Mesodermal cell (in vitro differentiated cells): ENCODE measurements around the gene TEAD1.

ENCODE experiments used
- H3K27ac ChIP-seq: 2 replicates; pipeline ENCODE4 v1.7.0; 2013; ENCODE audit warnings: mild to moderate bottlenecking, low read depth, low read length, moderate library complexity; ENCODE audit not compliant: severe bottlenecking
- H3K36me3 ChIP-seq: 2 replicates; pipeline ENCODE4 v1.7.1; 2013; ENCODE audit warnings: mild to moderate bottlenecking, low read length, moderate library complexity; ENCODE audit not compliant: control insufficient read depth, insufficient read depth
- H3K4me1 ChIP-seq: one replicate; pipeline ENCODE4 v1.7.1; 2013; ENCODE audit warnings: mild to moderate bottlenecking, low read length; ENCODE audit not compliant: insufficient read depth, control insufficient read depth, poor library complexity, severe bottlenecking
- H3K4me3 ChIP-seq: 2 replicates; pipeline ENCODE4 v1.7.0; 2013; ENCODE audit warnings: low read length, control low read depth, mild to moderate bottlenecking; ENCODE audit not compliant: insufficient read depth, poor library complexity, severe bottlenecking; ENCODE audit errors: extremely low read depth
- H3K9me3 ChIP-seq: 2 replicates; pipeline ENCODE4 v1.7.1; 2013; ENCODE audit warnings: mild to moderate bottlenecking, low read length, moderate library complexity; ENCODE audit not compliant: control insufficient read depth
- WGBS, 2 experiments: methylation state at CpG; one replicate each; pipeline ENCODE4 v1.1.5; 2013; ENCODE audit warnings: missing lambda C conversion rate in 2 of 2; ENCODE audit not compliant: insufficient coverage in 2 of 2; 5-methylcytosine and 5-hydroxymethylcytosine counted together

TEAD1 gene

DNA sequence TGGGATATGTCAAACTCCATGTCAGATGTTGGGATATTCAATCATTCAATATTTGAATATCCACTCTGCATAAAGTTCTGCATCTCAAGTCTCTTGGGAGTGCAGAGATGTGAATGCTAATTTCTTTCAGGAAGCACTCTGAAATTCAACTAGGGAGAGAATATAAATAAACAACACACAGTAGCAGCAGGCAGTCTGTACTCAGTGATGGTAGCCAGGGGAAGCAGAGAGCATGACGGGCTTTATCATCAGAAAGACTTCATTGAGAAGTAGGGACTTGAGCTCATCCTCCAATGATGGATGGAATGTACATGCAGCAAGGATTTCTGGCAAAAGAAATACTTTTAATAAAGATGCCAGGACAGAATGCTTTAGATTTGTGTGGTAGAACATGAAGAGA lies 9.8 kb upstream of the TEAD1 start:
- no peaks in the 10 kb centered on the region for H3K36me3 ChIP-seq
- no peak overlapping the region for H3K4me3 ChIP-seq
- H3K27ac ChIP-seq: no peak overlapping the region
- WGBS, 2 experiments: 78 to 91% methylated on average over 1 of the region's 1 CpG
- H3K4me1 ChIP-seq: no peaks in the 10 kb centered on the region
- H3K9me3 ChIP-seq: no peaks in the 10 kb centered on the region

GRCh38 chr11:12666915-12667314 lies 7.3 kb upstream of the TEAD1 start:
- WGBS, 2 experiments: 90% methylated on average over 2 of the region's 3 CpGs; no CpG with 5 or more reads in 1 of the 2 experiments
- Histone ChIP-seq H3K36me3 (no peaks in the 10 kb centered on the region), H3K4me3 (no peak overlapping the region)

GRCh38 chr11:12667646-12668045 lies 6.6 kb upstream of the TEAD1 start:
- H3K4me1 ChIP-seq: no peaks in the 10 kb centered on the region
- WGBS, 2 experiments: 100% methylated on average over 1 of the region's 1 CpG
- H3K36me3 ChIP-seq: no peaks in the 10 kb centered on the region
- H3K27ac ChIP-seq: no peak overlapping the region
- H3K9me3 ChIP-seq: no peaks in the 10 kb centered on the region
- no peak overlapping the region for H3K4me3 ChIP-seq

More at GRCh38 chr11:12666915-12667314, 7.3 kb upstream of the TEAD1 start:
- Histone ChIP-seq H3K27ac (no peak overlapping the region), H3K9me3 (no peaks in the 10 kb centered on the region), H3K4me1 (no peaks in the 10 kb centered on the region)

DNA sequence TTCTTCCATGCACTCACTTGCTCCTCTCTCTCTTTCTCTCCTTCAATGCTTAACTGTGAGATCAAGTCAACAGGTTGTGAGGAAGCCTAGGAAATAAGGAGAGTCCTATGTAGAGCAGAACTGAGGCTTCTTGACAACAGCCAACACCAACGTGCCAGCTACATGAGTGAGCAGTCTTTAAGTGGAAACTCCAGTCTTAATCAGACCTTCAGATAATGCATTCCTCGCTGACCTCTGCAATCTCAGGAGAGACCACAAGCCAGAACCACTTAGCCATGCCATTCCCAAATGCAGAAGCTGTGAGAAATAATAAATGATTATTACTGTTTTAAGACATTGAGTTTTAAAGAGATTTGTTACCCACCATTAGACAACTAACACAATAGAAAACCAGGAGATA lies 6.1 kb upstream of the TEAD1 start:
- H3K36me3 ChIP-seq: no peaks in the 10 kb centered on the region
- H3K9me3 ChIP-seq: no peaks in the 10 kb centered on the region
- WGBS, 2 experiments: 80% methylated on average over 1 of the region's 2 CpGs; no CpG with 5 or more reads in 1 of the 2 experiments
- no peak overlapping the region for H3K27ac ChIP-seq
- no peak overlapping the region for H3K4me3 ChIP-seq
- H3K4me1 ChIP-seq: no peaks in the 10 kb centered on the region

DNA sequence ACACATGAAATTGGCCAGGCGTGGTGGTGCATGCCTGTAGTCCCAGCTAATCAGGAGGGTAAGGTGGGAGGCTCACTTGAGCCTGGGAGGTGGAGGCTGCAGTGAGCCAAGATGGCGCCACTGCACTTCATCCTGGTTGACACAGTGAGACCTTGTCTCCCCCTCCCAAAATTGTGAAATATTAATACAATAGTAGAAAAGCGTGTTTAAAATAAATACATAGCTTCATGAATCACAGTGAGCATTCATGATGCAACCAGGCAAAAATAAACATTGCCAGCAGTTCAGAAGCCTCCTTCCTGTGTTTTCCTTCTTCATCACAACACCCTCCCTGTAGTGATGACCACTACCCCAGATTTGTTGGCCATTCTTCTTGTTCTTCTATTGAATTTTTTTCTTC lies 4.3 kb upstream of the TEAD1 start:
- 86 to 100% methylated on average over 1 of the region's 3 CpGs for WGBS, 2 experiments
- Histone ChIP-seq H3K9me3 (no peaks in the 10 kb centered on the region), H3K36me3 (no peaks in the 10 kb centered on the region), H3K4me3 (no peak overlapping the region), H3K27ac (no peak overlapping the region), H3K4me1 (peaks cover 4% of the 10 kb centered on the region)

GRCh38 chr11:12671370-12671769 lies 2.9 kb upstream of the TEAD1 start:
- WGBS, 2 experiments: 100% methylated on average over 1 of the region's 6 CpGs; no CpG with 5 or more reads in 1 of the 2 experiments
- Histone ChIP-seq H3K4me1 (peaks cover 4% of the 10 kb centered on the region), H3K36me3 (no peaks in the 10 kb centered on the region), H3K4me3 (no peak overlapping the region), H3K27ac (no peak overlapping the region), H3K9me3 (no peaks in the 10 kb centered on the region)

DNA sequence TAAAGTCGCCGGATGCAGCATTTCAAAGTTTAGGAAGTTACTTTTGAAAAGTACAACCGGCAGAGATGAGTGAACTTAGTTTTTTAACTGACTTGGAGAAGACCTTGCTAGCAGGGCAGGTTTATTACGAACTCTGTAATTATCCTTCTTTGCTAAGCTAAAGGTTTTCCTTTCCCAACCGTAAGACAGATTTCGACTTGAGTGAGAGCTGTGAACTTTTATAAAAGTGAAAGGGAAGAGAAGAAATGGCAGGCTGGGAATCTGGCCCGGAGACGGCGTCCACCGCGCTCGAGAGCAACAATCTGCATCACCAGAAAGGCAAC lies 659 bp upstream of the TEAD1 start:
- peak overlapping the region; percentile 60 for H3K4me3 ChIP-seq
- H3K36me3 ChIP-seq: peaks cover 13% of the 10 kb centered on the region
- 57 to 65% methylated on average over 4 to 7 of the region's 12 CpGs for WGBS, 2 experiments
- H3K27ac ChIP-seq: peak overlapping the region; percentile 98
- H3K9me3 ChIP-seq: no peaks in the 10 kb centered on the region
- peaks cover 14% of the 10 kb centered on the region for H3K4me1 ChIP-seq

DNA sequence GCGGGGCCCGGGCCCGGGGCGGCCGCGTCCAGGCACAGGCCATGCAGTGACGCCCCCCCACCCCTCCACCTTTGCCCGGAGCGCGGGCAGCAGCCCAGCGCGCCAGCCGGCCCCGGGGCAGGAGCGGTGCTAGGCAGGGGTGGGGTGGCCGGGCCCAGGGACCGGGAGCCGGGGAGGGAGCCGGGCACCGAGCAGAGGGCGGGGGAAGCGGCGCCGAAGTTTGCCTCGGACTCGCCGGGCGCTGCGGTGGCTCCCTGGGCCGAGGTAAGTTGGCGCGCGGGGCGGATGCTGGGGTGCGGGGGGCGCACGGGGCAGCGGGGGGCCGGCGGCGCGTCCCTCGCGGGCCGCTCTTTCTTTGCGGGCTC lies 332 bp downstream of the TEAD1 start:
- WGBS, 2 experiments: 0% methylated on average over 14 to 22 of the region's 46 CpGs
- no peaks in the 10 kb centered on the region for H3K9me3 ChIP-seq
- peak overlapping the region; percentile 98 for H3K27ac ChIP-seq
- peak overlapping the region; percentile 60 for H3K4me3 ChIP-seq
- peaks cover 16% of the 10 kb centered on the region for H3K36me3 ChIP-seq
- peaks cover 21% of the 10 kb centered on the region for H3K4me1 ChIP-seq

DNA sequence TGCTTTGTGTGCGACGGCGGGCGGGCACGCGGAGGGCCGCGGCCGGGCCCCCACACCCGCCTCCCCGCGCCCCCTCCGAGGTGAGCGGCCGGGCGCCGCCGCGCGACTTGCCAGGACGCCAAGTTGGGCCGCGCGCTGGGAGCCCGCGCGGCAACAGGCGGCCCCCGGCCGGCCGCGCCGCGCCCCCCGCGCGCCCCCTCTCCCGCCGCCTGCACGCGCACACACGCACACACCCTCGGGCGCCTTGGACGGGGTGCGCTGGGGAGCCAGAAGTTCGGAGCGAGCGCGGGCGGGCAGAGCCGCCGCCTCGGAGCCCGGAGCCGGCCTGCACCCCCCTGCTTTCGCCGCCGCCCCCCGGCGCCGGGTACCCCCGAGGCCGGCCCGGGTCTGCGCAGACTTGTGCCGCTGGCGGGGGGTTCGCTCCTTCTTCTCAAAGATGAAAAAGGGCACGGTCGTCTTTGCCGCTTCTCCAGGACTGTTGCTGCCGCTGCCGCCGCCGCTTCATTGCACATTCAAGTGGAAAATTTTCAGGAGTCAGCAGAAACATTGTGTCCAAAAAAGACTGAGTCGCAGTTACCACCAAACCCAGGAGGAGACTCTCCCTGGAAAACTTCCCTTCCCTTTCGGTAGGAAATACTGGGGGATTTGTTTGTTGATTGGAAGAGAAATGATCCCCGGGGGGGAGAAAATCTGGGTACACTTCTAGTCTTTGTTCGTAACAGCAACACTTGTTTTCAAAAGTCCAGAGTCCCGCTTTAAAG lies 895 bp downstream of the TEAD1 start:
- peak overlapping the region; percentile 60 for H3K4me3 ChIP-seq
- WGBS, 2 experiments: 0% methylated on average over 40 to 43 of the region's 81 CpGs
- no peaks in the 10 kb centered on the region for H3K9me3 ChIP-seq
- peaks cover 16% of the 10 kb centered on the region for H3K36me3 ChIP-seq
- H3K4me1 ChIP-seq: peaks cover 26% of the 10 kb centered on the region
- peak overlapping the region; percentile 98 for H3K27ac ChIP-seq

DNA sequence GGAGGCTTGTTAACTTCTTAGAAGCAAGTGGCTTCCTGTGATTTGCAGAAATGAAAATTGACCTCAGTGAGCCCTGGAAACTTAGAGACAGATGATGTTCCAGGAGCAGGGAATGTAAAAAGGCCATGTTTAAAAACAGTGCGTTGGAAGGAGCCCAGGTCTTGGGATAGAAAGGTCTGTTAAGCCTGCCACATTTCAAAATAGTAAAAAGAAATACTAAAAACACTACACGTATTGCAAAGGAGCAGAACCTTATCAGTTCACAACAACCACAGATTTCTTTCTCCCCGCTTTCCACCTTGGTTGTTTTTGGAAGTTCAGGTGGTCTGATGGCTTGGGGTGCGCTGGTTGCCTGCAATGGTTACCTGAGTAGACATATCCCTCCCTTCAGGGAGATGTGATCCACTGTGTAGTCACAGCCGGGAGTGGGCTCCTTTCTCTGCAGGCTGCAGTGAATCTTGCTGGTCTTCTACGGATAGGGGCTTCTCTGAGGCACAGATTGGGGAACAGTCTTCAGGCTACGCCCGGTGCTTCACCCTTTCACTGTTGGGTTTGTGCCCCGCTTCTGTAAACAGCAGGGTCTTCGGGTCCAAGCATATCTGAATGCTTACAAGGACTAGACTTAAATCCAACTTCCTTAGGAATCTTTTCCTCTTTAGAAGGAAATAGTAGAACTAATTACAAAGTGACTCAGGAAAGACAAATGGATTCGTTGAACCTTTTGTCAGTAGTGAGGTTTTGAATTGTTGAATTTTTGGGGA lies 1.9 kb downstream of the TEAD1 start:
- no peaks in the 10 kb centered on the region for H3K9me3 ChIP-seq
- H3K4me3 ChIP-seq: peak overlapping the region; percentile 60
- H3K27ac ChIP-seq: peak overlapping the region; percentile 98
- 5 to 6% methylated on average over 2 to 5 of the region's 11 CpGs for WGBS, 2 experiments
- peaks cover 20% of the 10 kb centered on the region for H3K36me3 ChIP-seq
- H3K4me1 ChIP-seq: peaks cover 34% of the 10 kb centered on the region

GRCh38 chr11:12677131-12677530 lies 2.9 kb downstream of the TEAD1 start:
- no peaks in the 10 kb centered on the region for H3K9me3 ChIP-seq
- H3K36me3 ChIP-seq: peaks cover 26% of the 10 kb centered on the region
- H3K4me1 ChIP-seq: peaks cover 44% of the 10 kb centered on the region
- H3K27ac ChIP-seq: peak overlapping the region; percentile 98
- WGBS, 2 experiments: 20% methylated on average over 1 of the region's 3 CpGs; no CpG with 5 or more reads in 1 of the 2 experiments
- peak overlapping the region; percentile 60 for H3K4me3 ChIP-seq
